Suprapubic skin (tissue), 3 donors: ENCODE data around the gene LSM5.

Experiments
- EP300 ChIP-seq: sonication (generic); formaldehyde crosslinking; IDR thresholded peaks from one replicate; pipeline ENCODE4 v1.6.1; 2017; ENCODE audit warnings: antibody characterized with exemption
- POLR2A ChIP-seq, 2 donors: fragments of 450-650 bp; IDR thresholded peaks; one replicate each; pipeline ENCODE4 v1.6.1; 2017; ENCODE audit warnings: antibody characterized with exemption in 2 of 2, mild to moderate bottlenecking in 2 of 2, moderate library complexity in 2 of 2
- TF ChIP-seq, protein P1 (sequence below), 2 donors: fragments of 200-600 bp in 1 of 2; fragments of 450-650 bp in 1 of 2; sonication (generic) in 1 of 2; IDR thresholded peaks; one replicate each; pipeline ENCODE4 v1.5.1; 2016 to 2019; ENCODE audit warnings: antibody characterized with exemption in 2 of 2, mild to moderate bottlenecking in 1 of 2, moderate library complexity in 1 of 2

DNA sequence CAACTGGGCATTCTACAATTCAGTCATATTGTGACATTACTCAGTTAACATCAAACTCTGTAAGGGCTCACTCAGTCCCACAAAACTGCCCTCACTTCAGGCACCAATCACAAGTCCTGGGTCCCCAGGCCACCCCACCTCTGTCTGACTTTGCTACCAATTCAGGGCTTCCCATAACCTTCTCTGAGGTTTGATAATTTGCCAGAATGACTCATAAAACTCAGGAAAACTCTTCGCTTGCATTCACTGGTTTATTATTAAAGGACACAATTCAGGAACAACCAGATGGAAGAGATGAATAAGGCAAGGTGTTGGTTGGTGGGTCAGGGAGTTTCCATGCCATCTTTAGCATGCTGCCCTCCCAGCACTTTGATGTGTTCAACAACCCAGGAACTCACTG, 46.4 kb upstream of the LSM5 start:
- TF ChIP-seq POLR2A (IDR thresholded peaks at IDR 0.05) (no peak), EP300 (no peak)
- TF ChIP-seq, protein P1, sequence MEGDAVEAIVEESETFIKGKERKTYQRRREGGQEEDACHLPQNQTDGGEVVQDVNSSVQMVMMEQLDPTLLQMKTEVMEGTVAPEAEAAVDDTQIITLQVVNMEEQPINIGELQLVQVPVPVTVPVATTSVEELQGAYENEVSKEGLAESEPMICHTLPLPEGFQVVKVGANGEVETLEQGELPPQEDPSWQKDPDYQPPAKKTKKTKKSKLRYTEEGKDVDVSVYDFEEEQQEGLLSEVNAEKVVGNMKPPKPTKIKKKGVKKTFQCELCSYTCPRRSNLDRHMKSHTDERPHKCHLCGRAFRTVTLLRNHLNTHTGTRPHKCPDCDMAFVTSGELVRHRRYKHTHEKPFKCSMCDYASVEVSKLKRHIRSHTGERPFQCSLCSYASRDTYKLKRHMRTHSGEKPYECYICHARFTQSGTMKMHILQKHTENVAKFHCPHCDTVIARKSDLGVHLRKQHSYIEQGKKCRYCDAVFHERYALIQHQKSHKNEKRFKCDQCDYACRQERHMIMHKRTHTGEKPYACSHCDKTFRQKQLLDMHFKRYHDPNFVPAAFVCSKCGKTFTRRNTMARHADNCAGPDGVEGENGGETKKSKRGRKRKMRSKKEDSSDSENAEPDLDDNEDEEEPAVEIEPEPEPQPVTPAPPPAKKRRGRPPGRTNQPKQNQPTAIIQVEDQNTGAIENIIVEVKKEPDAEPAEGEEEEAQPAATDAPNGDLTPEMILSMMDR (IDR thresholded peaks at IDR 0.05): no peak
